ENCODE measurements around the gene CHSY3.

The CHSY3 gene

GRCh38 chr5:129972465-129973141, 68.3 kb downstream of the CHSY3 start:
- no peak overlapping the region for H3K14ac ChIP-seq (ENCODE audit: low read length)
- H2BK120ac ChIP-seq (ENCODE audit: insufficient read depth, low read length, poor library complexity), result no peak overlapping the region
- H4K12ac ChIP-seq (ENCODE audit: low read depth, low read length), result no peak overlapping the region
- no peak overlapping the region for H3K23ac ChIP-seq (ENCODE audit: low read length)
- H3K27ac ChIP-seq (ENCODE audit: low read depth, low read length), result no peak overlapping the region
- H3K79me1 ChIP-seq (ENCODE audit: low read length), result peaks cover 1% of the 10 kb centered on the region
- H2AK5ac ChIP-seq (ENCODE audit: low read length), result no peak overlapping the region
- H3K4ac ChIP-seq (ENCODE audit: low read depth, low read length), result no peak overlapping the region
- H3K27me3 ChIP-seq (ENCODE audit: insufficient read depth, low read length), result no peaks in the 10 kb centered on the region
- H3K4me1 ChIP-seq (ENCODE audit: control insufficient read depth in 1 of 2, insufficient read depth in 2 of 2, low read length in 2 of 2), result peaks cover 2% of the 10 kb centered on the region in 2 experiments
- DNase-seq, result peak in 1 of 2 donors; percentile 41
- H2BK12ac ChIP-seq (ENCODE audit: low read length), result no peak overlapping the region
- no peak overlapping the region for H3K18ac ChIP-seq (ENCODE audit: low read length)
- H2BK5ac ChIP-seq (ENCODE audit: low read depth, low read length, poor library complexity), result no peak overlapping the region
- H4K91ac ChIP-seq (ENCODE audit: low read depth, low read length), result no peak overlapping the region
- H2AFZ ChIP-seq (ENCODE audit: insufficient read depth, low read length, poor library complexity), result no peak overlapping the region
- H3K79me2 ChIP-seq (ENCODE audit: control insufficient read depth, insufficient read depth, low read length, poor library complexity), result no peaks in the 10 kb centered on the region
- H3K36me3 ChIP-seq (ENCODE audit: control insufficient read depth in 1 of 2, insufficient read depth in 2 of 2, low read length in 2 of 2), result no peaks in the 10 kb centered on the region
- no peak overlapping the region for H3K4me3 ChIP-seq (ENCODE audit: low read depth, low read length)
- H3K9ac ChIP-seq (ENCODE audit: low read length), result no peak overlapping the region
- H4K8ac ChIP-seq (ENCODE audit: low read depth, low read length), result no peak overlapping the region
- H3K9me3 ChIP-seq (ENCODE audit: insufficient read depth, low read depth, low read length), result no peaks in the 10 kb centered on the region
- H3K4me2 ChIP-seq (ENCODE audit: low read length), result no peak overlapping the region

- H2BK5ac ChIP-seq (ENCODE audit: low read depth, low read length, poor library complexity), result no peak overlapping the region
- H2BK12ac ChIP-seq (ENCODE audit: low read length), result no peak overlapping the region
- H3K4ac ChIP-seq (ENCODE audit: low read depth, low read length), result no peak overlapping the region
- H3K27me3 ChIP-seq (ENCODE audit: insufficient read depth, low read length), result no peaks in the 10 kb centered on the region
- no peak overlapping the region for H3K18ac ChIP-seq (ENCODE audit: low read length)
- no peak overlapping the region for H3K4me3 ChIP-seq (ENCODE audit: low read depth, low read length)
- H4K12ac ChIP-seq (ENCODE audit: low read depth, low read length), result no peak overlapping the region
- H2AFZ ChIP-seq (ENCODE audit: insufficient read depth, low read length, poor library complexity), result no peak overlapping the region
- H3K23ac ChIP-seq (ENCODE audit: low read length), result no peak overlapping the region
- H3K14ac ChIP-seq (ENCODE audit: low read length), result no peak overlapping the region
- no peaks in the 10 kb centered on the region for H3K9me3 ChIP-seq (ENCODE audit: insufficient read depth, low read depth, low read length)
- H2BK120ac ChIP-seq (ENCODE audit: insufficient read depth, low read length, poor library complexity), result no peak overlapping the region
- H4K91ac ChIP-seq (ENCODE audit: low read depth, low read length), result no peak overlapping the region
- no peaks in the 10 kb centered on the region for H3K36me3 ChIP-seq (ENCODE audit: control insufficient read depth in 1 of 2, insufficient read depth in 2 of 2, low read length in 2 of 2)
- no CpG with 5 or more reads among the region's 2 CpGs for WGBS (ENCODE audit: extremely low coverage, insufficient coverage, insufficient read length)
- no peak overlapping the region for H4K8ac ChIP-seq (ENCODE audit: low read depth, low read length)
- H2AK5ac ChIP-seq (ENCODE audit: low read length), result no peak overlapping the region
- no peak overlapping the region for H3K4me2 ChIP-seq (ENCODE audit: low read length)
- H3K79me2 ChIP-seq (ENCODE audit: control insufficient read depth, insufficient read depth, low read length, poor library complexity), result no peaks in the 10 kb centered on the region
- DNase-seq, result peak; percentile 79 to 91
- peaks cover 2% of the 10 kb centered on the region in 2 experiments for H3K4me1 ChIP-seq (ENCODE audit: control insufficient read depth in 1 of 2, insufficient read depth in 2 of 2, low read length in 2 of 2)
- peaks cover 1% of the 10 kb centered on the region for H3K79me1 ChIP-seq (ENCODE audit: low read length)
- H3K27ac ChIP-seq (ENCODE audit: low read depth, low read length), result no peak overlapping the region
- no peak overlapping the region for H3K9ac ChIP-seq (ENCODE audit: low read length)
Observed at GRCh38 chr5:129973716-129974426, 69.6 kb downstream of the CHSY3 start.

GRCh38 chr5:129977810-129978209, 73.5 kb downstream of the CHSY3 start:
- Histone ChIP-seq H4K8ac (ENCODE audit: low read depth, low read length) (no peak overlapping the region), H3K79me2 (ENCODE audit: control insufficient read depth, insufficient read depth, low read length, poor library complexity) (no peaks in the 10 kb centered on the region), H4K91ac (ENCODE audit: low read depth, low read length) (no peak overlapping the region), H3K18ac (ENCODE audit: low read length) (no peak overlapping the region), H2BK120ac (ENCODE audit: insufficient read depth, low read length, poor library complexity) (no peak overlapping the region), H2AFZ (ENCODE audit: insufficient read depth, low read length, poor library complexity) (no peak overlapping the region), H3K79me1 (ENCODE audit: low read length) (no peaks in the 10 kb centered on the region), H3K27ac (ENCODE audit: low read depth, low read length) (no peak overlapping the region), H3K36me3 (ENCODE audit: control insufficient read depth in 1 of 2, insufficient read depth in 2 of 2, low read length in 2 of 2) (no peaks in the 10 kb centered on the region), H2BK5ac (ENCODE audit: low read depth, low read length, poor library complexity) (no peak overlapping the region), H3K4me2 (ENCODE audit: low read length) (no peak overlapping the region), H2AK5ac (ENCODE audit: low read length) (no peak overlapping the region), H2BK12ac (ENCODE audit: low read length) (no peak overlapping the region), H3K9me3 (ENCODE audit: insufficient read depth, low read depth, low read length) (no peaks in the 10 kb centered on the region), H3K4ac (ENCODE audit: low read depth, low read length) (no peak overlapping the region), H3K9ac (ENCODE audit: low read length) (no peak overlapping the region), H3K14ac (ENCODE audit: low read length) (no peak overlapping the region), H3K27me3 (ENCODE audit: insufficient read depth, low read length) (no peaks in the 10 kb centered on the region), H3K4me1 (ENCODE audit: control insufficient read depth in 1 of 2, insufficient read depth in 2 of 2, low read length in 2 of 2) (peaks cover 2% of the 10 kb centered on the region in 2 experiments), H3K23ac (ENCODE audit: low read length) (no peak overlapping the region), H4K12ac (ENCODE audit: low read depth, low read length) (no peak overlapping the region), H3K4me3 (ENCODE audit: low read depth, low read length) (no peak overlapping the region)
- no peak for DNase-seq

- Histone ChIP-seq H4K91ac (ENCODE audit: low read depth, low read length) (no peak overlapping the region), H3K79me1 (ENCODE audit: low read length) (no peaks in the 10 kb centered on the region), H3K4me1 (ENCODE audit: control insufficient read depth in 1 of 2, insufficient read depth in 2 of 2, low read length in 2 of 2) (peaks cover 2% of the 10 kb centered on the region in 2 experiments), H2BK120ac (ENCODE audit: insufficient read depth, low read length, poor library complexity) (no peak overlapping the region), H4K12ac (ENCODE audit: low read depth, low read length) (no peak overlapping the region), H2AFZ (ENCODE audit: insufficient read depth, low read length, poor library complexity) (no peak overlapping the region), H3K9me3 (ENCODE audit: insufficient read depth, low read depth, low read length) (no peaks in the 10 kb centered on the region), H2BK5ac (ENCODE audit: low read depth, low read length, poor library complexity) (no peak overlapping the region), H3K14ac (ENCODE audit: low read length) (no peak overlapping the region), H3K4ac (ENCODE audit: low read depth, low read length) (no peak overlapping the region), H3K27me3 (ENCODE audit: insufficient read depth, low read length) (no peaks in the 10 kb centered on the region), H3K23ac (ENCODE audit: low read length) (no peak overlapping the region), H3K36me3 (ENCODE audit: control insufficient read depth in 1 of 2, insufficient read depth in 2 of 2, low read length in 2 of 2) (no peaks in the 10 kb centered on the region), H3K4me2 (ENCODE audit: low read length) (no peak overlapping the region), H3K4me3 (ENCODE audit: low read depth, low read length) (no peak overlapping the region), H2AK5ac (ENCODE audit: low read length) (no peak overlapping the region), H3K18ac (ENCODE audit: low read length) (no peak overlapping the region), H2BK12ac (ENCODE audit: low read length) (no peak overlapping the region), H3K27ac (ENCODE audit: low read depth, low read length) (no peak overlapping the region), H3K9ac (ENCODE audit: low read length) (no peak overlapping the region), H3K79me2 (ENCODE audit: control insufficient read depth, insufficient read depth, low read length, poor library complexity) (no peaks in the 10 kb centered on the region), H4K8ac (ENCODE audit: low read depth, low read length) (no peak overlapping the region)
- no CpG with 5 or more reads among the region's 1 CpG for WGBS (ENCODE audit: extremely low coverage, insufficient coverage, insufficient read length)
- DNase-seq, result no peak
Observed at GRCh38 chr5:129978270-129978669, 74.0 kb downstream of the CHSY3 start.
